GM21360 (cell line): ENCODE data around the gene RPL9.
"Not testable (repeated sequence)": the region's sequence is repeated elsewhere in the genome, so short reads cannot be mapped to it uniquely, and the experiment has no call there.

Source experiments
- ATAC-seq: cut with Tn5 transposase; IDR thresholded peaks from one replicate; pipeline ENCODE4 v1.9.1; 2021; ENCODE audit warnings: mild to moderate bottlenecking, moderate library complexity; ENCODE audit not compliant: unreplicated experiment

Gene RPL9

DNA sequence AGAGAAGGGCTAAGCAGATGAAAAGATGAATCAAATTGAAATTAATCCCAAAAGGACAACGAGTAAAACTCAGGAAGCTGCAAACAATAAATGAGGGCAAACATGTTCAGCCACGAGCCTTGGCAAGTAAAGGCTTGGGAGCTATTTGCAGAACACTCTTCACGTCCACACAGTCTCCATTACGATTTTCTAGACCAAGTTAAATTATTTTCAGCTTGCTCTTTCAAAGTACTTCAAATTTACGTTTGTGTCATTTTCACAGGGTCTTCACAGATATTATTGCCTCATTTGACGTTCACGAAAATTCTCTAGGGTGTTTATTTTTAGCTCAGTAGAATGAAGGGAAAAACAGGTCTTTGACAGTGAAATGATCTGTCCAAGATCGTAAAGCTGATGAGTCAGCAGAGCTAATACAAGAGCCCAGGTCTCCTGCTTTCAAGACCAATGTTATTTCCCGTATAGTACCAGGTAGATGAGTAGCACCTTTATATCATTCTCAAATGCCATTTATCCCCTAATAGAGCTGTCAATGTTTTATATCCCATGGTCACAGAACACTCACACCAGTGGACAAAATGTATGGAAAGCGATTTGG is 31.1 kb downstream of the RPL9 start:
- ATAC-seq, result no peak

DNA sequence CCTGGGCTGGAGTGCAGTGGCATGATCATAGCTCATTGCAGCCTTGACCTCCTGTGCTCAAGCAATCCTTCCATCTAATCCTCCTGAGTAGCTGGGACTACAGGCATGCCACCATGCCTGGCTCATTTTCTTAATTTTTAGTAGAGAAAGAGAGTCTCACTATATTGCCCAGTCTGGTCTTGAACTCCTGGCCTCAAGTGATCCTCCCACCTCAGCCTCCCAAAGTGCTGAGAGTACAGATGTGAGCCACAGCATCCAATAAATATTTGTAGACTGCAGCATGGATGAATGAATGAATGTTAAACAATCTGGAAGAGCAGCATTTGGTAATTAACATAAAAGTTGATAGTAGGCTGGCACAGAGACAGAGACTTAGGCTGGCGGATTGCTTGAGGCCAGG is 32.0 kb downstream of the RPL9 start:
- ATAC-seq, result no peak

DNA sequence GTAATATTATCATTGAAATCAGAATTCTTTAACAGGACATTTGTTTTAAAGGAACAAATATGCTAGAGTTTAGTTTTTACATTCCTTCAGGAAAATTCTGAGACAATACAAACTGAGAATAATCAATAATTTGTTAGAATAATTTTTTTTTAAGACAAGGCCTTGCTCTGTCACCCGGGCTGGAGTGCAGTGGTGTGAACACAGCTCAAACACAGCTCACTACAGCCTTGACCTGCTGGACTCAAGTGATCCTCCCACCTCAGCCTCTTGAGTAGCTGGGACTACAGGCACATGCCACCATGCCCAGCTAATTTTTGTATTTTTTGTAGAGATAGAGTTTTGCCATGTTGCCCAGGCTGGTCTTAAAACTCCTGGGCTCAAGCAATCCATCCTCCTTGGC is 33.4 kb downstream of the RPL9 start:
- ATAC-seq, result not testable (repeated sequence)

DNA sequence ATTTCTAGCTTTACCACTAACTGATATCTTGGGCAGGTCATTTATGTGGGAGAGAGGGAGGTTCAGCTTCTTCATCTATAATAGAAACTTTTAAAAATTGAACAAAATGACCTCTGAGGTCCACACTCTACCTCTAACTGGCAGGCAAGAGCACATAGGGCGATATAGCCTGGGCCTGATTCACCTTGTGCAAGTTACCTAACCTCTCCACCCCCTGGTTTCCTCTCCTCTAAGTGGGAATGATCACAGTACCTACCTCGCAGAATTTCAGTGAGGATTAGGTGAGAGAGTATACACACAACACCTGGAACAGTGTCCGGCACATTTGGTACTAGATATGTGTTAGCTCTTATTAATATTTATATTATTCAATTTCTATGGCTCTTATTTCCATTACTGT is 36.5 kb downstream of the RPL9 start:
- ATAC-seq, result no peak

DNA sequence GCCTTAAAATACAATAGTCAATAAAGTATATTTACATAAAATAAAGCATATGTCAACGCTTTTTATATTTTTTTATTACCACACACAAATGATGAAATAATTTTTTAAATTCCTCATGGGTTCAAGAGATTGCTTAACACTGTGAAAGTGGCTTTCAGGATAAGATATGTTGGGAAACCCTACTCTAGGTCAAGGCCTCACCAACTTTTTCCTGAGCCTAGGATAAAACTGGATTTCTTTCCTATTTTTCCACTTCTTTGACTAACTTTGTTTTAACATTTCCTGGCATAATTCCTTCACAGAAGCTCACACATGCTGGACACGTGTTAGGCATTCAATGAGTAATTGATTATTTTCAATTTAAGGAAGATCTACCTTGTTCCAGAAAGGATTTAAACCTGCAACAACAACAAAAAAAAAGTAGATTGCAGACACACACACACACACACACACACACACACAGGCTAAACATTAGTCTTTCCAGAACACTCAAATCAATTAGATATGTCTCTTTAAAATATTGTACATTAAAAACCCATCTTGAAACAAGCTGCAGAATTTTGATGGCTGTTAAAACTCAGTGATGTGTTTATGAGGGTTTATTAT is 42.9 kb downstream of the RPL9 start:
- no peak for ATAC-seq

DNA sequence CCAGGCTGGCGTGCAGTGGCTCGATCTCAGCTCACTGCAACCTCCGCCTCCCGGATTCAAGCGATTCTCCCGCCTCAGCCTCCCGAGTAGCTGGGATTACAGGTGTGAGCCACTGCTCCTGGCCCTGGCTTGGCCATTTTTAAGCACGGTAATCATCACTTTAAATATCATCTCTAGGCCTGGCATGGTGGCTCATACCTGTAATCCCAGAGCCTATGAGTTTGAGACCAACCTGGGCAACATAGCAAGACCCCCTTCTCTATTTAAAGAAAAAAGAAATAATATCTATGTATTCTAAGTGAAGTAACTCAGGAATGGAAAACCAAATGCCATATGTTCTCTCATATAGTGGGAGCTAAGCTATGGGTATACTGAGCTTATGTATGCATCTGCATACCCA is 47.2 kb downstream of the RPL9 start:
- ATAC-seq, result not testable (repeated sequence)

DNA sequence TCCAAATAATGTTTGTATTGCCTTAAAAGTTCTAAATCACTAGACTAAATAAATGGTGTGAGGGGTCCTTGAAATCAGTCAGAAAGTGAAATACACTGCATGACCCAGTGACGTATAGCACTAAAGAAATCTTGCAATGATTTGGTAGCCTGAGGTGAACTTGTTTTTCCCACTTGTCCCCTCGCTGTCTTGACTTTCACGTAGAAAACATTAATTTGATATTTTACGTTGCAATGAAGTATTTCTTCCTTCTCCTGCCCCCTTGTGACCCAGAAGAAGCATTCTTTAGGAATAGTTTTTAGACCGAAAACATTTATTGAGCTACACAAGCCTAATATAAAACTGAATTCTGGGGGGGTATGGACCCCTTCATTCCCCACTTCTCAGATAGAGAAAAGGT is 48.3 kb downstream of the RPL9 start:
- ATAC-seq, result no peak

DNA sequence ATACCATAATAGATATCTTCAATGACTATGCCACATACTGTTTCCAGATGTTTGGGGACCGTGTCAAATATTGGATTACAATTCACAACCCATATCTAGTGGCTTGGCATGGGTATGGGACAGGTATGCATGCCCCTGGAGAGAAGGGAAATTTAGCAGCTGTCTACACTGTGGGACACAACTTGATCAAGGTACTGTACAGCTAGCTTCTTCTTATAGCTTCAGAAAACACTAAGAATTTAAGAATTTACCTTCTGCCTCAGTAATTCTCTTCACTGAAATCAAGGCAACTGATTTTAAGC is 51.2 kb downstream of the RPL9 start:
- no peak for ATAC-seq

DNA sequence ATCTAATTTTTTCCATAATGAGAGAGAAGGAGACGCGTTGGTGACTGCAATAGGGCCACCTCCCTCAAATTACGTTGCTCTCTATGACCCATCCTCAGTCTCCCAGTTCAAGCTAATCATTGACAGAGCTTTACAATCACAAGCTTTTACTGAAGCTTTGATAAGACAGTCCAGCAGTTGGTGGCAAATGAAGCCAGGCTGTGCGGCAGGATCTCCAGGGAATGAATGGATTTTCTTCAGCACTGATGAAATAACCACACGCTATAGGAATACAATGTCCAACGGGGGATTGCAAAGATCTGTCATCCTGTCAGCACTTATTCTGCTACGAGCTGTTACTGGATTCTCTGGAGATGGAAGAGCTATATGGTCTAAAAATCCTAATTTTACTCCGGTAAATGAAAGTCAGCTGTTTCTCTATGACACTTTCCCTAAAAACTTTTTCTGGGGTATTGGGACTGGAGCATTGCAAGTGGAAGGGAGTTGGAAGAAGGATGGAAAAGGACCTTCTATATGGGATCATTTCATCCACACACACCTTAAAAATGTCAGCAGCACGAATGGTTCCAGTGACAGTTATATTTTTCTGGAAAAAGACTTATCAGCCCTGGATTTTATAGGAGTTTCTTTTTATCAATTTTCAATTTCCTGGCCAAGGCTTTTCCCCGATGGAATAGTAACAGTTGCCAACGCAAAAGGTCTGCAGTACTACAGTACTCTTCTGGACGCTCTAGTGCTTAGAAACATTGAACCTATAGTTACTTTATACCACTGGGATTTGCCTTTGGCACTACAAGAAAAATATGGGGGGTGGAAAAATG is 51.7 kb downstream of the RPL9 start, which contains the start of gene KLB:
Gene KLB, plus strand, starts transcription at position 168 of the 821 bp plus-strand sequence. Its CDS starts 20 bp downstream, at position 188.
- ATAC-seq, result no peak
